ENCODE measurements around the gene IFNAR1. TPM values are rescaled to one million over a fixed set of nuclear protein-coding genes. Genes with fewer than 3 reads are reported as not detected.
A peak's percentile ranks its signal among the peaks of the same experiment; 100 is the strongest.
"Not testable (repeated sequence)": the region's sequence is repeated elsewhere in the genome, so short reads cannot be mapped to it uniquely, and the experiment has no call there.

Gene IFNAR1
- total RNA-seq, 2 experiments from 2014 or later = 26.2 to 30.8 TPM

DNA sequence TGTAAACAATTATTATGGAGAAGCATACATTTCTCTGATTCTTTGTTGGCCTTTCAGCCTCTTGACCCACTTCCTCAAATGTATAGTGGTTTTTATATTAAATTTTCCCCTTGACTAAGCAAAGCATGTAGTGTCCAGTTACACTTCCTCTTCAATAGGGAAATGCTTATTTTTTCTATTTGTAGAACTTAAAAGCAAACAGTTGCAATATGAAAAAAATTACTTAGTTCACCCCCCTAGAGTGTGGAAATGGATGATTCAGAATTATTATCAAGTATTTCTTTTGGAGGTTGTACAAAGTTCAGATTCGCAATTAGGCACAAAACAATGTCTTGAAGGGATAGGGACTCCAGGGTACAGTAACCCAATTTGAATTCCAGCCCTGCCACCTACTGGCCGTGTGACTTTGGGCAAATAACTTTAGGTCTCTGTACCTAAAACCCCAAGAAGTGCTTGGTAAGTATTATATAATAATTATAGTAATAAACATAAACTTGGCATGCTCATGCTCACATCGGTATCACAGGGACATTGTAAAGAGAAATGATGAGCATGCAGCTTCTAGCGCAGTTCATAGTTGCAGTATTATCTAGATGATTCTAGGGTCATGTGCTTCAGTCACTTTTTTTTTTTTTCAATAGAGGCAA lies 49.8 kb downstream of the IFNAR1 start:
- Mint-ChIP-seq H3K27me3 (peaks cover 57% of the 10 kb centered on the region), H3K36me3 (no peaks in the 10 kb centered on the region), H3K27ac (no peak overlapping the region), H3K9me3 (ENCODE audit: low read depth) (peaks cover 5% of the 10 kb centered on the region), H3K4me1 (peaks cover 12% of the 10 kb centered on the region), H3K4me3 (no peak overlapping the region)
- ATAC-seq (peak; percentile 71), DNase-seq (peak; percentile 75)
- CTCF ChIA-PET = interaction anchor here (0.9 to 8.7 kb wide), 11 partner anchors 8 to 178 kb away, joined by 3 to 62 read pairs (median 4); no protein-coding TSS in a partner anchor

DNA sequence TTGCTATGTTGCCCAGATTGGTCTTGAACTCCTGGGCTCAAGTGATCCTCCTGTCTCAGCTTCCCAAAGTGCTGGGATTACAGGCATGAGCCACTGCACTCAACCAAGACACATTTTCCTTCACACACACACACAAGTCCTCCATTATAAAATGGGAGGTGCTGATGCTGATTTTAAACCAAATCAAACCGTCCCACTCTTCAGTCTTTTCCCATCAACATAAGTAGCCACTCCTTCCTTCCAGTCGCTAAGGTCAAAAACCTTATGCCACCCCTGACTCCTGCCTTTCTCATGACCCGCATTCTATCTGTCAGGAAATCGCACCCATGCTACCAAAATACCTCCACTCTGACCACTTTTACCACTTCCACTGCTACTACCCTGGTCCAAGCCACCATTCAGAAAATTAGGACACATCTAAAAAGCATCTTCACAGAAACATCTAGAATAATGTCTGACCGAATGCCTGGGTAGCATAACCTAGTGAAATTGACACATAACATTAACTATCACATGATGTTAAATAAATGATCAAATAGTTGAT lies 50.4 kb downstream of the IFNAR1 start:
- H3K36me3 Mint-ChIP-seq = no peaks in the 10 kb centered on the region
- DNase-seq (no peak), ATAC-seq (peak; percentile 27)
- peaks cover 2% of the 10 kb centered on the region for H3K9me3 Mint-ChIP-seq (ENCODE audit: low read depth)
- H3K4me1 Mint-ChIP-seq = peaks cover 16% of the 10 kb centered on the region
- no peak overlapping the region for H3K4me3 Mint-ChIP-seq
- H3K27me3 Mint-ChIP-seq = peaks cover 60% of the 10 kb centered on the region
- H3K27ac Mint-ChIP-seq = no peak overlapping the region
- CTCF ChIA-PET = interaction anchor here (1.0 to 8.7 kb wide), 11 partner anchors 9 to 231 kb away, joined by 3 to 62 read pairs (median 3); partner anchors contain the start of gene TMEM50B

GRCh38 chr21:33377221-33377920 lies 52.6 kb downstream of the IFNAR1 start:
- ATAC-seq (no peak), DNase-seq (no peak)
- Mint-ChIP-seq H3K9me3 (ENCODE audit: low read depth) (no peaks in the 10 kb centered on the region), H3K27me3 (peaks cover 68% of the 10 kb centered on the region), H3K27ac (no peak overlapping the region), H3K36me3 (no peaks in the 10 kb centered on the region), H3K4me3 (no peak overlapping the region), H3K4me1 (peaks cover 33% of the 10 kb centered on the region)
- CTCF ChIA-PET = interaction anchor here (0.7 to 8.7 kb wide), 6 partner anchors 17 to 180 kb away, joined by 3 to 62 read pairs (median 4); no protein-coding TSS in a partner anchor

- CTCF ChIA-PET = interaction anchor here (1.2 to 8.7 kb wide), 3 partner anchors 17 to 181 kb away, joined by 3 to 62 read pairs (median 5); no protein-coding TSS in a partner anchor
- ATAC-seq (no peak), DNase-seq (no peak)
- H3K4me1 Mint-ChIP-seq = peaks cover 41% of the 10 kb centered on the region
- no peak overlapping the region for H3K27ac Mint-ChIP-seq
- no peaks in the 10 kb centered on the region for H3K9me3 Mint-ChIP-seq (ENCODE audit: low read depth)
- H3K4me3 Mint-ChIP-seq = no peak overlapping the region
- H3K27me3 Mint-ChIP-seq = peaks cover 75% of the 10 kb centered on the region
- no peaks in the 10 kb centered on the region for H3K36me3 Mint-ChIP-seq
Observed at GRCh38 chr21:33378081-33378480, 53.3 kb downstream of the IFNAR1 start.

GRCh38 chr21:33379934-33380333 lies 55.2 kb downstream of the IFNAR1 start:
- H3K36me3 Mint-ChIP-seq; ATAC-seq; DNase-seq; H3K4me3 Mint-ChIP-seq; H3K9me3 Mint-ChIP-seq (ENCODE audit: low read depth): not testable (repeated sequence)
- peaks cover 77% of the 10 kb centered on the region for H3K27me3 Mint-ChIP-seq
- H3K27ac Mint-ChIP-seq = peak overlapping the region; percentile 52
- CTCF ChIA-PET = interaction anchor here (0.8 to 8.7 kb wide), 6 partner anchors 14 to 182 kb away, joined by 3 to 62 read pairs (median 6); no protein-coding TSS in a partner anchor
- peaks cover 57% of the 10 kb centered on the region for H3K4me1 Mint-ChIP-seq

- DNase-seq (peak; percentile 91), ATAC-seq (peak; percentile 87)
- Mint-ChIP-seq H3K4me3 (no peak overlapping the region), H3K27me3 (peaks cover 77% of the 10 kb centered on the region), H3K36me3 (no peaks in the 10 kb centered on the region), H3K9me3 (ENCODE audit: low read depth) (no peaks in the 10 kb centered on the region), H3K4me1 (peaks cover 56% of the 10 kb centered on the region), H3K27ac (peak overlapping the region; percentile 52)
- CTCF ChIA-PET = interaction anchor here (1.0 to 8.7 kb wide), 6 partner anchors 15 to 183 kb away, joined by 4 to 62 read pairs (median 6); no protein-coding TSS in a partner anchor
Observed at GRCh38 chr21:33380483-33380998, 55.8 kb downstream of the IFNAR1 start.

DNA sequence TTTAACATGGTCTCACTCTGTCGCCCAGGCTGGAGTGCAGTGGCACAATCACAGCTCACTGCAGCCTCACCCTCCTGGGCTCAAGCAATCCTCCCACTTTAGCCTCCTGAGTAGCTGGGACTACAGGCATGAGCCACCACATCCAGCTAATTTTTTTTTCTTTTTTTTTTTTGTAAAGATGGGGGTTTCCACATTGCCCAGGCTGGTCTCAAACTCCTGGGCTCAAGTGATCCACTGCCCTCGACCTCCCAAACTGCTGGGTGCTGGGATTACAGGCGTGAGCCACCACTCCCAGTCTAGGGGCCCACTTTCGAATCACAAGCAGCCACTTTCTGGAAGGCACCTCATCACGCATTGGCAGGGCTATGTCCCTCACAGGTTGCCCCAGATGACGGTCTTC lies 56.6 kb downstream of the IFNAR1 start:
- H3K27ac Mint-ChIP-seq; H3K36me3 Mint-ChIP-seq; H3K4me3 Mint-ChIP-seq; DNase-seq; ATAC-seq; H3K9me3 Mint-ChIP-seq (ENCODE audit: low read depth): not testable (repeated sequence)
- CTCF ChIA-PET = interaction anchor here (1.4 to 8.7 kb wide), 4 partner anchors 21 to 184 kb away, joined by 4 to 62 read pairs (median 8); no protein-coding TSS in a partner anchor
- H3K4me1 Mint-ChIP-seq = peaks cover 55% of the 10 kb centered on the region
- peaks cover 81% of the 10 kb centered on the region for H3K27me3 Mint-ChIP-seq

- peak; percentile 90 for DNase-seq
- Mint-ChIP-seq H3K27me3 (peaks cover 85% of the 10 kb centered on the region), H3K36me3 (no peaks in the 10 kb centered on the region), H3K9me3 (ENCODE audit: low read depth) (no peaks in the 10 kb centered on the region), H3K4me3 (peak overlapping the region; percentile 66), H3K27ac (peak overlapping the region; percentile 75), H3K4me1 (peaks cover 55% of the 10 kb centered on the region)
- ATAC-seq = peak; percentile 60
- CTCF ChIA-PET = interaction anchor here (1.0 to 1.2 kb wide), 2 partner anchors 22 to 62 kb away, joined by 3 to 4 read pairs; no protein-coding TSS in a partner anchor
Observed at GRCh38 chr21:33383056-33383888, 58.5 kb downstream of the IFNAR1 start.

DNA sequence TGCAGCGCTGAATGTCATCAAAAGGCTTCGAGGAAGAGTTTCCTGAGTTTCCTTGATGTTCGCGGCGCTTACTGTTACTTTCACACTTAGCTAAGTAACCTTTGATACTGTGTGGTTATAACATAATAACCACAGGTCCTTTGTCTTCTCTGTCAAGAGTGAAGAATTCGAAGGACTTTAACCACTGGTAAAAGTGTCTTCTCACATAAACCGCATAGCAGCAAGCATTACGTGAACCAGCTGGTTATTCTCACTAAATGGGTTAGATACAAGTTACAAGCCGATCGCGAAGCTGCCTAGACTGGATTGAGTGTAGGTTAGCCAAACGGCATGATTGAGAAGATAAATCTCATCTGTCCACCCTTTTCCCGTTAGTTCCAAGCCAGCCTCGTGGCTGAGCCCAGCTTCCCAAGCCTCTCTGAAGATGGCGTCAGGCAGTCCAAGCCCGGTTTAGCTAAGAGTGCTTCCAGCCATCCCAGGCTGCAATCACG lies 60.1 kb downstream of the IFNAR1 start:
- ATAC-seq (peak; percentile 40), DNase-seq (peak; percentile 61)
- H3K9me3 Mint-ChIP-seq (ENCODE audit: low read depth) = no peaks in the 10 kb centered on the region
- CTCF ChIA-PET = interaction anchor here (0.8 to 2.1 kb wide), 13 partner anchors 11 to 188 kb away, joined by 3 to 11 read pairs (median 4); partner anchors contain the start of genes IFNAR1 and TMEM50B
- no peak overlapping the region for H3K27ac Mint-ChIP-seq
- H3K36me3 Mint-ChIP-seq = no peaks in the 10 kb centered on the region
- peak overlapping the region; percentile 28 for H3K4me3 Mint-ChIP-seq
- H3K27me3 Mint-ChIP-seq = peaks cover 86% of the 10 kb centered on the region
- H3K4me1 Mint-ChIP-seq = peaks cover 52% of the 10 kb centered on the region

DNA sequence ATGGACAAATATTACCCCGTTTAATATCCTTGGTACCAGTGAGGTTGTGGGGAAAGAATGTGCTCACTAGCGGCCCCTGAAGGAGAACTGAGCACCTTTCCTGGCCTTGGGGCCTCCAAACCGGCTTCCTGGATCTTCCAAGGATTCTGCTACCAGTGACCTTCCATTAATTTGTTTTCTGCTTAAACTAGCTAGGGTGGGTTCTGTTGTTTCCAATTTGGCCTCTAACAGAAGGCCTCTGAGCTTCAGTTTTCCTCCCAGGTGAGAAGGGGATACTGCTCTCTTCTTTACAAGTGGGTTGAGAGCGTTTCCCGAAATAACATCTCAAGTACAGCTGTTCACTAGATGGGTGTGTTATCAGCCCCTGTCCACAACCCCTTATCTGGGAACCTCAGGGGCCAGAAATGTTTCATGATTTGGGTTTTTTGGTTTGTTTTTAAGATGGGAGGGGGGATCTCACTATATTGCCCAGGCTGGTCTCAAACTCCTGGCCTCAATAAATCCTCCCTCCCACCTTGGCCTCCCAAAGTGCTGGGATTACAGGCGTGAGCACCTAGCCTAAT lies 61.5 kb downstream of the IFNAR1 start:
- H3K36me3 Mint-ChIP-seq = no peaks in the 10 kb centered on the region
- ATAC-seq = no peak
- no peak overlapping the region for H3K27ac Mint-ChIP-seq
- H3K27me3 Mint-ChIP-seq = peaks cover 88% of the 10 kb centered on the region
- no peak for DNase-seq
- peaks cover 38% of the 10 kb centered on the region for H3K4me1 Mint-ChIP-seq
- no peak overlapping the region for H3K4me3 Mint-ChIP-seq
- CTCF ChIA-PET = interaction anchor here (1.0 to 2.1 kb wide), 6 partner anchors 11 to 189 kb away, joined by 3 to 10 read pairs (median 3); no protein-coding TSS in a partner anchor
- H3K9me3 Mint-ChIP-seq (ENCODE audit: low read depth) = no peaks in the 10 kb centered on the region

DNA sequence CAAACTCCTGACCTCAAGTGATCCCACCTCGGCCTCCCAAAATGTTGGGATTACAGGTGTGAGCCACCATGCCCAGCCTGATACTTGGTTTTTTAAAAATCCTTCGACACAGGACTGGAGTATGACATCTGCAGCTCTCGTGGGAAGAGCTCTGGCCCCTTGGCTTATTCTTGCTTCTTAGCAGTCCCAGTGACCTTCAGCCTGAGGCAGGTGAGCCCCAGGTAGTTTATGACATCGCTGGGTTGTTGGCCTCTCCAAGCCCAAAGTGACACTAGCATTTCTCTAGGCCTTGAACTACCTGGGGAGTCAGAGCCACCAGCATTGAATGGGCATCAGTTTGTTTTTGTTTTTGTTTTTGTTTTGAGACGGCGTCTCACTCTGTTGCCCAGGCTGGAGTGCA lies 62.5 kb downstream of the IFNAR1 start:
- CTCF ChIA-PET = interaction anchor here (1.0 to 2.0 kb wide), 4 partner anchors 12 to 59 kb away, joined by 3 to 10 read pairs (median 3); no protein-coding TSS in a partner anchor
- no peak overlapping the region for H3K27ac Mint-ChIP-seq

GRCh38 chr21:33388188-33388587 lies 63.4 kb downstream of the IFNAR1 start:
- H3K27me3 Mint-ChIP-seq = peaks cover 86% of the 10 kb centered on the region
- H3K4me3 Mint-ChIP-seq = no peak overlapping the region
- DNase-seq (no peak), ATAC-seq (no peak)
- no peaks in the 10 kb centered on the region for H3K36me3 Mint-ChIP-seq
- no peak overlapping the region for H3K27ac Mint-ChIP-seq
- CTCF ChIA-PET = no interaction called here
- H3K9me3 Mint-ChIP-seq (ENCODE audit: low read depth) = no peaks in the 10 kb centered on the region
- H3K4me1 Mint-ChIP-seq = peaks cover 23% of the 10 kb centered on the region

More for the DNA sequence above, 62.5 kb downstream of the IFNAR1 start:
- no peak for DNase-seq
- H3K9me3 Mint-ChIP-seq (ENCODE audit: low read depth) = no peaks in the 10 kb centered on the region
- peaks cover 88% of the 10 kb centered on the region for H3K27me3 Mint-ChIP-seq
- no peaks in the 10 kb centered on the region for H3K36me3 Mint-ChIP-seq
- H3K4me3 Mint-ChIP-seq = no peak overlapping the region
- no peak for ATAC-seq
- H3K4me1 Mint-ChIP-seq = peaks cover 32% of the 10 kb centered on the region
